IPS-18c (cell line): ENCODE measurements around the gene PCNT.

Source experiments
- H3K4me3 ChIP-seq: 2 replicates; pipeline ENCODE4 v1.7.0; 2013; ENCODE audit warnings: low read depth, mild to moderate bottlenecking, low read length, moderate library complexity; ENCODE audit not compliant: insufficient read depth
- H3K9me3 ChIP-seq: one replicate; pipeline ENCODE4 v1.6.1; 2013; ENCODE audit warnings: mild to moderate bottlenecking, low read length, moderate library complexity; ENCODE audit not compliant: control insufficient read depth, insufficient read depth

PCNT gene

DNA sequence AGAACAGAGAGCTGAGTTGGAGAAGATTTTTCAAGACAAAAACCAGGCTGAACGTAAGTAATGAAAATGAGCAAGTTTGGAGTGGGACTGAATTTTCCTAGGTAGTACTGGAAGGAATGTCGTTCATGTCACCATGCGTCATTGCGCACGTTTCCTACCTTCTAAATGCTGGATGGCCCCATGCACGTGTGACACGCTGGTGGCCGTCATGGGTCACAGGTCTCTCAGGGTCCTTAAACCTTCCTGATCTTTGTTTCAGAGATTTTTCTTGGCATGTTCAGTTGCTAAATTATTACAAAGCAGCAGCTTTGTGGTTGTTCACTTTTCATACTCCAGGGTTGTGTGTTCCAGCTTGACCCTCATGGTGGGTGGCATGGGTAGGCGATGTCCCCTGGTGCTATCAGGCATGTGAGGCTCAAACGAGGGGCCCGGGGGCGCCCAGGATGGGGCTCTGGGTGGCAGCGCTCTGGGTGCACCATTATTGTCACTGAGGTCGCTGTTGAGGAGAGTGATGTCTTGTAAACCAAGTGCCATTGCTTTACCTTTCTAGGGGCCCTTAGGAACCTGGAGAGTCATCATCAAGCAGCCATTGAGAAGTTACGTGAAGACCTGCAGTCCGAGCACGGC, 25.3 kb downstream of the PCNT start:
- no peak overlapping the region for H3K4me3 ChIP-seq
- H3K9me3 ChIP-seq, result peaks cover 3% of the 10 kb centered on the region

DNA sequence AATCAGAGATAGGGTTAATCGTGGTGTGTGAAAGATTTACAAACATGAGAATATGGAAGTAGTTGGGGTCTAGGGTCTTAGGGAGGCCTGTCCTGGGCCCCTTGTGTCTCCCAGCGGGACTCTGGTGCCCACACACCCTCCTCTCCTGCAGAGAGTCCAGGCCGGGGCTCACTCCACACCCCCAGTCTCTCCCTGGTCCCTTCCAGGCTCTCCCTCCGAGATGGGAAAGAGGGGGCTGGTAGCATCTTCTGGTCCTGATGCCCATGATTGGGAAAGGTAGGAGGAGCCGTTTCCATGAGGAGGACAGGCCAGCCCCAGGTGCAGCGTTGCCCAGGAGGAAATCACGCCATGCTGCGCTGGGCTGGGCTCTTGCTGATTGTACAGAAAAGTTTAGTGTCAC, 26.6 kb downstream of the PCNT start:
- no peak overlapping the region for H3K4me3 ChIP-seq
- H3K9me3 ChIP-seq, result peaks cover 3% of the 10 kb centered on the region

DNA sequence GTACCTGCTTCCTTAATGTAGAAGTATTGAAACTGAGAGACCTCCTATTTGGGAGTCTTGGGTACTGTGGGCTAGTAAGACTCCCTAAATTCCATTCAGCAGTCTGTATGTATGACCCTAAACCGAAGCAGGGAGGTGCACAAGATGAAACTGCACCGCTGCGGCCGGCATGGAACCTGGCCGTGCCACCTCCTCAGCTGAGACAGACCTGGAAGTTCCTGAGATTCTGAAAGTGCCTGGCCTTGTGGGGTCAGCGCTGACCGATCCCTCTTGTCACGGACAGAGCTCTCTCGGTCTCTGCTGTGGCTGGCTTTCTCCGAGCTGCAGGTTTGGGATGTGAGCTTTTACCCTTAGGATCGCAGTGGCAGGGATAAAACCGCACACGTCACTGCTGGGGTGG, 27.0 kb downstream of the PCNT start:
- Histone ChIP-seq H3K4me3 (no peak overlapping the region), H3K9me3 (peaks cover 3% of the 10 kb centered on the region)

- peaks cover 3% of the 10 kb centered on the region for H3K9me3 ChIP-seq
- no peak overlapping the region for H3K4me3 ChIP-seq
Measured at GRCh38 chr21:46351476-46352163, 27.7 kb downstream of the PCNT start.

- Histone ChIP-seq H3K4me3 (no peak overlapping the region), H3K9me3 (peaks cover 3% of the 10 kb centered on the region)
Measured at GRCh38 chr21:46352164-46352515, 28.2 kb downstream of the PCNT start.

- Histone ChIP-seq H3K9me3 (peaks cover 3% of the 10 kb centered on the region), H3K4me3 (no peak overlapping the region)
Measured at GRCh38 chr21:46352913-46353312, 29.0 kb downstream of the PCNT start.

- no peak overlapping the region for H3K4me3 ChIP-seq
- peaks cover 3% of the 10 kb centered on the region for H3K9me3 ChIP-seq
Measured at GRCh38 chr21:46354046-46354445, 30.1 kb downstream of the PCNT start.

DNA sequence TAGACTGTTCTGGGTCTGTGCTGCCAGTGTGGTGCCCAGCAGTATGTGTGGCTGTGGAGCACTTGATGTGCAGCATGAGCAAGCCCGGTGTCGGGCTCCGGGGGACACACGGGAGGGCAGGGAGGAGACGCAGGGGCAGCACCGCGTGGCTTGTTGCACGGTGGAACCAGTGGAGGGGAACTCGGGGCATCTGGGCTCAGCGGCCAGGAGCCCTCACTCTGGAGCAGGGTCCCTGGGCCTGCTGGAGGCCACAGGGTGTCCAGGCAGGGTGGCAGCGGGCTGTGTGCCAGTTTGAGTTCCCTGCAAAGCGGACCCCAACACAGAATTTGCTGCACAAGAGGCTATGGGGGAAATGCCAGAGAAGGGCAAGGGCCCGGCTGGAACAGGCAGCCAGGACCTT, 30.6 kb downstream of the PCNT start:
- H3K4me3 ChIP-seq, result no peak overlapping the region
- H3K9me3 ChIP-seq, result peaks cover 3% of the 10 kb centered on the region

- H3K9me3 ChIP-seq, result peaks cover 3% of the 10 kb centered on the region
Measured at GRCh38 chr21:46355161-46356004, 31.4 kb downstream of the PCNT start.

GRCh38 chr21:46356005-46356338, 32.0 kb downstream of the PCNT start:
- Histone ChIP-seq H3K4me3 (no peak overlapping the region), H3K9me3 (peaks cover 3% of the 10 kb centered on the region)

More at GRCh38 chr21:46355161-46356004, 31.4 kb downstream of the PCNT start:
- no peak overlapping the region for H3K4me3 ChIP-seq

- Histone ChIP-seq H3K9me3 (peaks cover 3% of the 10 kb centered on the region), H3K4me3 (no peak overlapping the region)
Measured at GRCh38 chr21:46356494-46357334, 32.8 kb downstream of the PCNT start.

- H3K4me3 ChIP-seq, result no peak overlapping the region
- peaks cover 3% of the 10 kb centered on the region for H3K9me3 ChIP-seq
Measured at GRCh38 chr21:46357335-46357604, 33.3 kb downstream of the PCNT start.

DNA sequence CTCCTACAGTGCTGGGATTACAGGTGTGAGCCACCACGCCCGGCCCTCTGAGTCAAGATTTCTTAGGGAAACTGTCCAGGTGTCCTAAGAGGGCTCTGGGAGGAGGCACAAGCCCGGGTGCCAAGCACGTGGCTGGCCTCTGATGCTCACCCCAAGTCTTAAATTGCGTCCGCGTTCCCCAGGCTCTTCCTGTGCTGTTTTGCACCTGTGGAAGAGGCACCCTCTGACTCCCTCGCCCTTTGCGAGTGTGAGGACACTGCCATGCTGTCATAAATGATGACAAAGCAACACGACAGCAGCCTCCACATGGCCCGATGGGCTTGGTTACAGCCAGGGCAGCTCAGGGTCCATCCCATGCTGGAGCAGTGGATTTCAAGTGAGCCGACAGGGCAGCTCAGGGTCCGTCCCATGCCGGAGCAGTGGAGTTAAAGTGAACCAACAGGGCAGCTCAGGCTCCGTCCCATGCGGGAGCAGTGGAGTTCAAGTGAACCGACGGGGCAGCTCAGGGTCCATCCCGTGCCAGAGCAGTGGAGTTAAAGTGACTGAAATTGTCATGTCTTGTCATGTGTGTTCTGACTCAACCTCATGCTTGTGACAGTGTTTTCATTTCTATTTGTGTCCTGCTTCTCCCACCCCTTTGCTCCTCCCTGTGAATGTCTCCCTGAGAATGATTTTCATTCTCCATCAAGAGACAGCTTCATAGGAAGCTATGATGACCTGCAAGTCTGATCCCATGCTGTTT, 33.9 kb downstream of the PCNT start:
- no peak overlapping the region for H3K4me3 ChIP-seq
- peaks cover 3% of the 10 kb centered on the region for H3K9me3 ChIP-seq

GRCh38 chr21:46361176-46361575, 37.2 kb downstream of the PCNT start:
- Histone ChIP-seq H3K9me3 (no peaks in the 10 kb centered on the region), H3K4me3 (no peak overlapping the region)

GRCh38 chr21:46361935-46362334, 38.0 kb downstream of the PCNT start:
- Histone ChIP-seq H3K4me3 (no peak overlapping the region), H3K9me3 (no peaks in the 10 kb centered on the region)

DNA sequence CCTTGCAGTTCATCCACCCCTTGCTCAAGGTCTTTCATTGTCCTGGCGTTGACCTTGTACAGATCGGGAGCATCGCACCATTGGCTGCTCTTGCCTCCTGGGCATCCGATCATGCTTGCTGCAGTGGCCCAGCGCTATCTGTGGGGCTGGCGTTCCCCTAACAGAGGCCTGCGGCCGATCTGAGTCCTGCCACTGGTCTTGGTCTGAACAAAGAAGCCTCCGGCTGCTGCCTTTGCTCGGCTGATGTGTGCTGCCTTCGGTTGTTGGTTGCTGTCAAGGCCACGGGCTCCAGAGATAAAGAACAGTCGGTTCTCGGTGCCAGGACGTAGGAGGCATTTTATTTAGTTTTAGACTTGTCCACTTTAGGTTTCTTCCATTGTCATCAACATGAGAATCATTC, 39.0 kb downstream of the PCNT start:
- Histone ChIP-seq H3K9me3 (no peaks in the 10 kb centered on the region), H3K4me3 (no peak overlapping the region)

- H3K4me3 ChIP-seq, result no peak overlapping the region
- H3K9me3 ChIP-seq, result no peaks in the 10 kb centered on the region
Measured at GRCh38 chr21:46363698-46364097, 39.7 kb downstream of the PCNT start.
